ENCODE results near the gene C1orf116.

Gene C1orf116

DNA sequence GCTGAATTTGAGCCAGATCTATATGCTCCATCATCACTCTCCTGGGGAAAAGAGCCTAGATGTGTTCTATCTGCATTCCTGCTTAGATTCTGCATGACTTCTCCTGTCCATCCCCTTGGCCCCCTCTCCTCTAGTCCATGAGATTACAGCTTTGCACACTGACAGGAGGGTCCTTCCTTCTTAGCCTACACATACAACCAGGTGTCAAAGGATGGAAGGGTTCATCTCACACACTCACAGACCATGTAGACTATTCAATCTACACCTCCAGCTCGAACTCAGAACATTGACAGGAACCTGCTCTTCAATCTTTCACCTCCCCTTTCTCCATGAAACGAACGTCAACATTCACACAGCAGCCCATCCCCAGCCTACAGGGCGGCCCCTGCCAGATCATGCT is 13.8 kb downstream of the C1orf116 start:
- no peak overlapping the region for H3K4me3 ChIP-seq (replicated peaks; ENCODE audit: insufficient read depth, low read length)
- H3K27ac ChIP-seq (replicated peaks) = no peak overlapping the region
- no peaks in the 10 kb centered on the region for H3K27me3 ChIP-seq (ENCODE audit: insufficient read depth, poor library complexity, severe bottlenecking)
- DNase-seq (ENCODE audit: low read depth in 1 of 2, low spot score in 1 of 2) = no peak
- TF ChIP-seq POLR2AphosphoS5 (IDR thresholded peaks at IDR 0.05; ENCODE audit: low read depth) (no peak), CTCF (IDR thresholded peaks at IDR 0.05; ENCODE audit: insufficient read depth, low read length) (no peak), GABPA (IDR thresholded peaks at IDR 0.05; ENCODE audit: low read depth) (no peak), SPI1 (IDR thresholded peaks at IDR 0.05; ENCODE audit: borderline replicate concordance, low read depth) (no peak)
- TF ChIP-seq, protein P1, sequence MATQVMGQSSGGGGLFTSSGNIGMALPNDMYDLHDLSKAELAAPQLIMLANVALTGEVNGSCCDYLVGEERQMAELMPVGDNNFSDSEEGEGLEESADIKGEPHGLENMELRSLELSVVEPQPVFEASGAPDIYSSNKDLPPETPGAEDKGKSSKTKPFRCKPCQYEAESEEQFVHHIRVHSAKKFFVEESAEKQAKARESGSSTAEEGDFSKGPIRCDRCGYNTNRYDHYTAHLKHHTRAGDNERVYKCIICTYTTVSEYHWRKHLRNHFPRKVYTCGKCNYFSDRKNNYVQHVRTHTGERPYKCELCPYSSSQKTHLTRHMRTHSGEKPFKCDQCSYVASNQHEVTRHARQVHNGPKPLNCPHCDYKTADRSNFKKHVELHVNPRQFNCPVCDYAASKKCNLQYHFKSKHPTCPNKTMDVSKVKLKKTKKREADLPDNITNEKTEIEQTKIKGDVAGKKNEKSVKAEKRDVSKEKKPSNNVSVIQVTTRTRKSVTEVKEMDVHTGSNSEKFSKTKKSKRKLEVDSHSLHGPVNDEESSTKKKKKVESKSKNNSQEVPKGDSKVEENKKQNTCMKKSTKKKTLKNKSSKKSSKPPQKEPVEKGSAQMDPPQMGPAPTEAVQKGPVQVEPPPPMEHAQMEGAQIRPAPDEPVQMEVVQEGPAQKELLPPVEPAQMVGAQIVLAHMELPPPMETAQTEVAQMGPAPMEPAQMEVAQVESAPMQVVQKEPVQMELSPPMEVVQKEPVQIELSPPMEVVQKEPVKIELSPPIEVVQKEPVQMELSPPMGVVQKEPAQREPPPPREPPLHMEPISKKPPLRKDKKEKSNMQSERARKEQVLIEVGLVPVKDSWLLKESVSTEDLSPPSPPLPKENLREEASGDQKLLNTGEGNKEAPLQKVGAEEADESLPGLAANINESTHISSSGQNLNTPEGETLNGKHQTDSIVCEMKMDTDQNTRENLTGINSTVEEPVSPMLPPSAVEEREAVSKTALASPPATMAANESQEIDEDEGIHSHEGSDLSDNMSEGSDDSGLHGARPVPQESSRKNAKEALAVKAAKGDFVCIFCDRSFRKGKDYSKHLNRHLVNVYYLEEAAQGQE (IDR thresholded peaks at IDR 0.05; ENCODE audit: insufficient replicate concordance, low read depth) = no peak

DNA sequence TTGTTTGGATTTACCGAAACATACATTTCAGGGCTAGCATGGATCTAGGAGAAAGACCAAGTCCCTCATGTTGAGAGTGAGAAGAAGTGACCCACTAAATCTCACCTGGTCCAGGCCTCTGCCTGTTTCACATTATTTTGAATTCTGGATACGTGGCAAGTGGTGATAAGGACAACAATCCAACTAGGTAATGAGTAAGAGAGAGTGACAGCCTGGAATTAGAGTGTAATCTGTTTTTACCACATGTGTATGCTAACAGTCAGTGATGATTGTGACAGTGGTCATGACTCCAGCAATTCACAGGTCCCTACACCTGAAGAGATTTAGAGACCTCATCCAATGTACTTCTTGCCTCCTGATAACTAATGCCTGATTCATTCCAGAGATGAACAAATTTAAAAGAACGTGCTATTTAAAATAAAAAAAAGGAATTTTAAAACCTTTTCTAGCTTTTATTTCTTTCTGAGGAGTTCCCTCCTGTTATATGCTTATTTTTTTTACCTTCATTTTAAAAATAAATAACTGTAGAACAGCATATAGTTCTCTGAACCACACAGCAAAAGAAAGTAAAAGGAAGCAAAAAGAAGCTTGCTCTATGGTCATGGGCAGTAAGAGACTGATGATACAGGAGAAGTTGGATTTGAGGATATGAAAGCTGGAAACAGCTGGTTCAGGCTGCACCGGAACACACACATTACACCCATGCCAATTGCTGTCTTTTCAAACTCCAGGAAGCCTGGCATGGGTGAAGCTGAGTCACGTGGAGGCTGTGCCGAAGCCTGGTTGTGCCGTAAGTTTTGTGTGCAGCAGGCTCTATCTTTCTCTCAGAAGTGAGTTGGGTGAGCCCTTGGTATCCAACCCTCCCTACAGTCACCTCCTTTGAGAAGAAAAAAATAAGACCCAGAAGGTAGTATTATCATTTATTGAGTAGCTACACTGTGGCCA is 14.7 kb downstream of the C1orf116 start:
- Histone ChIP-seq H3K27me3 (ENCODE audit: insufficient read depth, poor library complexity, severe bottlenecking) (no peaks in the 10 kb centered on the region), H3K4me3 (replicated peaks; ENCODE audit: insufficient read depth, low read length) (no peak overlapping the region), H3K27ac (replicated peaks) (no peak overlapping the region)
- TF ChIP-seq SPI1 (IDR thresholded peaks at IDR 0.05; ENCODE audit: borderline replicate concordance, low read depth) (no peak), CTCF (IDR thresholded peaks at IDR 0.05; ENCODE audit: insufficient read depth, low read length) (no peak), POLR2AphosphoS5 (IDR thresholded peaks at IDR 0.05; ENCODE audit: low read depth) (no peak), GABPA (IDR thresholded peaks at IDR 0.05; ENCODE audit: low read depth) (no peak)
- TF ChIP-seq, protein P1 (IDR thresholded peaks at IDR 0.05; ENCODE audit: insufficient replicate concordance, low read depth) = no peak
- DNase-seq (ENCODE audit: low read depth in 1 of 2, low spot score in 1 of 2) = peak in 1 of 2 experiments; percentile 17

GRCh38 chr1:207015791-207016190 is 16.8 kb downstream of the C1orf116 start:
- no peak overlapping the region for H3K27ac ChIP-seq (replicated peaks)
- H3K27me3 ChIP-seq (ENCODE audit: insufficient read depth, poor library complexity, severe bottlenecking) = no peaks in the 10 kb centered on the region
- no peak for DNase-seq (ENCODE audit: low read depth in 1 of 2, low spot score in 1 of 2)
- TF ChIP-seq POLR2AphosphoS5 (IDR thresholded peaks at IDR 0.05; ENCODE audit: low read depth) (no peak), CTCF (IDR thresholded peaks at IDR 0.05; ENCODE audit: insufficient read depth, low read length) (no peak), SPI1 (IDR thresholded peaks at IDR 0.05; ENCODE audit: borderline replicate concordance, low read depth) (no peak), GABPA (IDR thresholded peaks at IDR 0.05; ENCODE audit: low read depth) (no peak)
- TF ChIP-seq, protein P1 (IDR thresholded peaks at IDR 0.05; ENCODE audit: insufficient replicate concordance, low read depth) = no peak
- no peak overlapping the region for H3K4me3 ChIP-seq (replicated peaks; ENCODE audit: insufficient read depth, low read length)
